ENCODE measurements around the gene OR9G1. TPM values are rescaled to one million over a fixed set of nuclear protein-coding genes. Genes with fewer than 3 reads are reported as not detected.

The OR9G1 gene
- total RNA-seq, 1 donor from 2014 or later = not detected

Other genes with a start within 250 kb of the OR9G1 start
- not detected for gene OR5M3, start 225.7 kb upstream of the OR9G1 start, total RNA-seq
- gene OR5M8, start 207.7 kb upstream of the OR9G1 start, total RNA-seq = not detected
- gene OR5M11, start 155.8 kb upstream of the OR9G1 start, total RNA-seq = not detected
- gene OR5M10, start 121.4 kb upstream of the OR9G1 start, total RNA-seq = not detected
- gene OR5M1, start 84.2 kb upstream of the OR9G1 start, total RNA-seq = not detected
- not detected for gene OR5AP2, start 56.7 kb upstream of the OR9G1 start, total RNA-seq
- gene OR5AR1, start 35.4 kb upstream of the OR9G1 start, total RNA-seq = not detected
- not detected for gene OR9G4, start 49.6 kb downstream of the OR9G1 start, total RNA-seq